NCI-H460 (cell line): ENCODE data around the gene FAM204A. TPM values are rescaled to one million over a fixed set of nuclear protein-coding genes. Genes with fewer than 3 reads are reported as not detected.

ENCODE experiments used
- DNase-seq: peaks from one replicate; pipeline ENCODE4 v3.0.0-alpha.2; 2016; ENCODE audit warnings: low read depth; ENCODE audit errors: extremely low read depth
- total RNA-seq: library from RNA; depleted of rRNA; stranded (reverse); fragments of >200 nt; shearing (Covaris generic); gene quantifications from 2 replicates; pipeline ENCODE4 v1.2.3, GENCODE V29; 2014

FAM204A gene
- total RNA-seq, 1 experiment from 2014 or later = 121 TPM

DNA sequence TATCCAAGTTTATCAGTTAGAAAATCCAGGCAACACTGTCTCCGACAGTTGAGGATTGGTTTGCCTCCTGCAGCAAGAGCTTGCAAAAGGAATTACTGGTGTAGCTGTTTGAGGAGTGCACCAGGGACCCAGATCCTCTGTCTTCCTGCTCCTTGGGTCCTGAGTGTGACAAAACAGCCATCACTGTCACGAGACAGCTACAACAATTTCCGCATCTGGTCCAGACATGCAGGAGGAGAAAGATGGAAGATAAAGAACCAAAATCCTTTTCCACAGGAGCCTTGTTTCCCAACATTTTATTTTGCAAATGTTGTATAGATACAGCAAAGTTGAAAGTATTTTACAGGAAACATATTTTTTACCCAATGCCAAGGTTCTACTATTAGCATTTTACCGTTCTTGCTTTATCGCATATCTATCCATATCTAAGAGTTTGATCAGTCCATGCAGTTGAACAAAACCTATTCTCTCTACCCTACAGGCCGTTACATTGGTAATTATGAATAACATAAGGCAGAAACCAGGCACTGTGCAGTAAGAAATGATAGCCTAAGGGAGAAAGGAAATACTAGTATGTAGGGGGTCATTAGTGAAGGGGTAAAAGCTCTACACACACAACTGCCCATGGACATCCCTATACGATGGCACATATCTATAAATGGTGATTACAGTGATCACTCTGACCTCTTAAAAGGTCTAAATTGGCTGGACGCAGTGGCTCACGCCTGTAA is 54.9 kb downstream of the FAM204A start:
- DNase-seq = no peak

GRCh38 chr10:118286051-118286838 is 55.9 kb downstream of the FAM204A start:
- no peak for DNase-seq

GRCh38 chr10:118282670-118283069 is 59.5 kb downstream of the FAM204A start:
- no peak for DNase-seq

- no peak for DNase-seq
Measured at GRCh38 chr10:118278649-118279048, 63.5 kb downstream of the FAM204A start.

DNA sequence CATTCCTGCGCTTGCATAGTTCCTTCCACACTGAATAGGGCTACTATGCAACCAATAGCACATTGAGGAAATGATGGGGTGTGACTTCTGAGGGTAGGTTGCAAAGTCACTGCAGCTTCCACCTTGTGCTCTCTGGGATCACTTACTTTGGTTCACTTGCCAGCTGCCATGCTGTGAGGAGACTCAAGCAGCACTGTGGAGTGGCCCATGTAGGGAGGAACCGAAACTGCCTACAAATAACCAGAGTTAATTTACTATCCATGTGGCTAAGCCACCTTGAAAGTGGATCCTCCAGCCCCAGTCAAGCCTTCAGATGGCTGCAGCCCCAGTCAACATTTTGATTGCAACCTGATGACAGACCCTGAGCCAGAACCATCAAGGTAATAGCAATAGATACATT is 64.3 kb downstream of the FAM204A start:
- DNase-seq = no peak

- no peak for DNase-seq
Measured at GRCh38 chr10:118276727-118277126, 65.4 kb downstream of the FAM204A start.

DNA sequence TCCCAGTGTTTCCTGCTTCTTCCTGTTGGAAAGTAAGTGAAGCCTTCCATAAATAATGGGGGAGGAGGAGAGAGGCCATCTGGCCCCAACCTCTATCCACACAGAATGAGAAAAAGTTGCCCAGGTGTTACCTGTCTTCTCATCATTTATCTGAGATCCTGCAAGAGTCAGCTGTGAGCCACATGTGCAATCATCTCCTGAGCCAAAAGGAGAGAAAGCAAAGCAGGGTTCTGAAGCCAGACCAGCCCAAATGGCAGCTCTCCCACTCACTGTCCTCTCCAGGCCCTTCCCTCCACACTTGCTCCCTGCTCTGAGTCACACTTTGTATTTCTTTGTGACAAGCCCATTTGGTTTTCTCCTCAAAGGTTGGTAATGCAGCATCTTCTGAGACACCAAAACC is 65.9 kb downstream of the FAM204A start:
- no peak for DNase-seq

- no peak for DNase-seq
Measured at GRCh38 chr10:118273662-118274061, 68.5 kb downstream of the FAM204A start.

GRCh38 chr10:118272767-118273166 is 69.4 kb downstream of the FAM204A start:
- no peak for DNase-seq

- no peak for DNase-seq
Measured at GRCh38 chr10:118272149-118272721, 69.9 kb downstream of the FAM204A start.

DNA sequence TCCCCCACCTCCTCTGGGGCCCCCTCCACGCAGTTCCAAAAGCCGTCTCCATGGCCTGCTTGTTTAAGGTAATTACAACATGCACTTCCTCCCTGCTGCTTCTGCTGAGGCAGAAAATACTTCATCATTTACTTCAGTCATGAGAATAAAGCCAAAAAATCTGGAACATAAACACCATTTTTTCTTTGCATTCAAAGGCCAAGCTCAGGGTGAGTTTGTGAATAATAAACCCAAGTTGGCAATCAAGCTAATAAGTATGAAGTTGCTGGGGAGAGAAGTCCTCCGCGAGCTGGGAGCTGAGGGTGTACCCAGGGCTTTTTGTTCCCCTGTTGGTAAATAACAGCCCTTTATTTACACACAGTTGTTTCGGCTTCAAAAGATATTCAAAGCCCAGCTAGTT is 70.5 kb downstream of the FAM204A start:
- DNase-seq = no peak

DNA sequence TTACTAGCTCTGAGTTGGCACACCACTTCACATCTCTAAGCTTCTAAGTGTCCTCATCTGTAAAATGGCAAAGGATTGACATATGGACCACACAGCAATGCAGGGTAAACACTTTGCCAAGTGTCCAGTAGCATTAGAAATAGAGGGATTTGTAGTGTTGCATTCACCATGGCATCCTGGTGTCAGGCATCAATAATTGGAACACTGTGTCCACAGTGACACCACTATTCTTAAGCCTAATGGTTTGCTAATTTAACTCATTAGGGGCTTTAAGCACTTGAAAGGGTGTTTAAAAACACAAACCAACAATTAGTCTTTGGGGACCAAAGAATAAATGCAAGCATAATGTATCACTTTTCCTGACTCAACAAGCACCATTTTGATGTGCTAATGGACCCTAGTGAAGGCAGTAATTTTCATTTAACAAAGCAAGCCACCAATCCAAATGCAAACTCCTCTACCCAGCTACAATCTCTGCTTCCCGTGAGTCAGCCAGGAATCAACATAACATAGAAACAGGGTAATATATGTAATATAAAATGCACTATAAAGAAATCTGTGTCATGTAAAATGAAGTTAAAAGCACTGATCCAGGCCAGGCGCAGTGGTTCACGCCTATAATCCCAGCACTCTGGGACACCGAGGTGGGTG is 75.9 kb downstream of the FAM204A start:
- DNase-seq = no peak

- no peak for DNase-seq
Measured at GRCh38 chr10:118264838-118265470, 77.2 kb downstream of the FAM204A start.

- no peak for DNase-seq
Measured at GRCh38 chr10:118264252-118264651, 77.9 kb downstream of the FAM204A start.

DNA sequence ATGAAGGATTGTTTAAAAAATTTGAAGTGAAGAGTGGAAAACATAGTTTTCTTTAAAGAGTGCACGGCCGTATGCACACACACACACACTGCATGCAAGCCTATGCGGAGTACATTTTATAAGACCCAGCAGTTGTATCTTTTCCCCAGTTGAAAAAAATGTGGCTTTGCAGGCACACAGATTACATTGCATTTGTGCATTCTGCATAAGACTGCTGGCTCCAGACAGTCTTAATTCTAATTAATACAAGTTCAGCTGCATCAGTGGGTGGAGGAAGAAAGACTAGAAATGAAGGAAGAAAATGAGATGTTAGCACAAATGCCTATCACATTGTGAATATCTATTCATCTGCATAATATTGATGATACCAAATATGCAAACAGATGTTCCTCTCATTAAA is 79.6 kb downstream of the FAM204A start:
- DNase-seq = no peak

- DNase-seq = peak; percentile 32
Measured at GRCh38 chr10:118259288-118259906, 82.7 kb downstream of the FAM204A start.

DNA sequence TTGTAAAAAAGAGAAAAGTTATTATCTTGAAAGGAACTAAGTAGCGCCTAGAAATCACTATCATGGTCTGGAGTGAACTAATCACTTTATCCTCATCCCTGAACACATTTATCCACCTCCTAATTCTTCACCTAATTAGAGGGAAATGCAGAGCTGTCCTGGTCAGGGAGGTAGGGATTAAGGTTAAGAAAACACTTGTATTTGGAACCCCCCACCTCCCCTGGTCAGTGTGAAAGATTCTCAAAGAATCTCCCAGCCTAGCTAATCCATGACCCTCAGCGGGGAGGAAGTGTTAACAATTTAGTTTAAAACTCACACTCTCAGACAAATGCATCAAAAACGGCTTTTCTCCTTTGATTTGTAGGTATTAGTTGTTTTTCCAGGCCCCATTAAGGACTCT is 83.8 kb downstream of the FAM204A start:
- DNase-seq = no peak

GRCh38 chr10:118256825-118257570 is 85.1 kb downstream of the FAM204A start:
- no peak for DNase-seq

GRCh38 chr10:118256209-118256608 is 85.9 kb downstream of the FAM204A start:
- no peak for DNase-seq

DNA sequence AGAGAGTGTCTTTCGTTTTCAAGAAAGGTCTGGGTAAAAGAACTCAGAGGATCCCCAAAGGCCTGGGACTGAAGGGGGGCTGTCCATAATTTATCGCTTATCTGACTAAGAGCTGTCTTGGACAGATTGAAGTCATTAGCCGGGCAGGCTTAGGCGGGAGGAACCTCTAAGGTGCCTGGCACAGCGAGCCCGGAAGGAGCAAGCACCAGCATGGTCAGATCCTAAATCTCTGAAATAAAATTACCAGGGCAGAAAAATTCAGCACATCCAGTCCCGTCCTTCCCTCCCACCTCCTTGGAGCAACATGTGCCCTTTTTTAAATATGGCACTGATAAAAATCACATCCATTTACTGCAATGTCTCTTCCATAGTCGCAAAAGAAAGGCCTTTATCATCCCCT is 86.8 kb downstream of the FAM204A start:
- no peak for DNase-seq
